Keratinocyte (primary cell): ENCODE results near the gene COMMD7. TPM values are rescaled to one million over a fixed set of nuclear protein-coding genes. Genes with fewer than 3 reads are reported as not detected.

Experiments
- DNase-seq: peaks from one replicate; pipeline ENCODE4 v3.0.0-alpha.2; 2011; ENCODE audit warnings: low read depth, missing footprints, low spot score
- FAIRE-seq: peaks from 2 replicates; lab custom pipeline; 2011; peaks lifted over from hg19 to GRCh38; lab: Jason Lieb, UNC
- H2AFZ ChIP-seq: 2 replicates; pipeline ENCODE4 v1.6.0; 2012; ENCODE audit warnings: low read length, control low read depth, inconsistent platforms; ENCODE audit not compliant: control insufficient read depth
- H3K27ac ChIP-seq: 2 replicates; pipeline ENCODE4 v1.5.1; 2011; ENCODE audit warnings: low read length; ENCODE audit not compliant: control insufficient read depth, insufficient read depth
- H3K27me3 ChIP-seq: 3 replicates; pipeline ENCODE4 v1.6.0; 2011; ENCODE audit warnings: low read length; ENCODE audit not compliant: control insufficient read depth, insufficient read depth; ENCODE audit errors: extremely low read depth
- H3K36me3 ChIP-seq, 2 experiments: 2 replicates in 1 of 2; 3 replicates in 1 of 2; pipeline ENCODE4 v1.5.1; 2011; ENCODE audit warnings: low read length in 2 of 2, mild to moderate bottlenecking in 1 of 2; ENCODE audit not compliant: control insufficient read depth in 2 of 2, insufficient read depth in 2 of 2; ENCODE audit errors: extremely low read depth in 1 of 2
- H3K4me1 ChIP-seq: 3 replicates; pipeline ENCODE4 v1.5.1; 2011; ENCODE audit warnings: low read length; ENCODE audit not compliant: control insufficient read depth, insufficient read depth; ENCODE audit errors: extremely low read depth
- H3K4me2 ChIP-seq: 3 replicates; pipeline ENCODE4 v1.6.0; 2011; ENCODE audit warnings: low read depth, low read length; ENCODE audit not compliant: control insufficient read depth, insufficient read depth; ENCODE audit errors: extremely low read depth
- H3K4me3 ChIP-seq, 3 experiments: fragments of 200-600 bp in 1 of 3; sonication (generic) in 1 of 3; 2 replicates in 2 of 3; 3 replicates in 1 of 3; pipeline ENCODE4 v1.5.1; 2011 to 2016; ENCODE audit warnings: low read length in 3 of 3, mild to moderate bottlenecking in 3 of 3, control low read depth in 2 of 3, inconsistent platforms in 1 of 3, low read depth in 1 of 3, mixed read lengths in 1 of 3, mixed run types in 1 of 3, moderate library complexity in 1 of 3; ENCODE audit not compliant: control insufficient read depth in 2 of 3, insufficient read depth in 2 of 3; ENCODE audit errors: extremely low read depth in 1 of 3
- H3K79me2 ChIP-seq: 2 replicates; pipeline ENCODE4 v1.6.0; 2012; ENCODE audit warnings: low read length; ENCODE audit not compliant: control insufficient read depth, insufficient read depth
- H3K9ac ChIP-seq: 3 replicates; pipeline ENCODE4 v1.6.0; 2011; ENCODE audit warnings: low read length; ENCODE audit not compliant: control insufficient read depth, insufficient read depth; ENCODE audit errors: extremely low read depth
- H3K9me1 ChIP-seq: 3 replicates; pipeline ENCODE4 v1.6.0; 2011; ENCODE audit warnings: low read length; ENCODE audit not compliant: control insufficient read depth, insufficient read depth; ENCODE audit errors: extremely low read depth
- H3K9me3 ChIP-seq: 2 replicates; pipeline ENCODE4 v1.5.1; 2012; ENCODE audit warnings: low read depth, low read length; ENCODE audit not compliant: control insufficient read depth
- H4K20me1 ChIP-seq: 3 replicates; pipeline ENCODE4 v1.6.0; 2011; ENCODE audit warnings: low read length; ENCODE audit not compliant: control insufficient read depth, insufficient read depth; ENCODE audit errors: extremely low read depth
- CTCF ChIP-seq, 3 experiments: IDR thresholded peaks in 1 of 3; conservative IDR thresholded peaks in 1 of 3; optimal IDR thresholded peaks in 1 of 3; 2 replicates in 2 of 3; 3 replicates in 1 of 3; pipeline versions ENCODE3 to v1.5.1; 2011; ENCODE audit warnings: low read length in 3 of 3, mild to moderate bottlenecking in 3 of 3, moderate library complexity in 2 of 3, control low read depth in 1 of 3, inconsistent platforms in 1 of 3; ENCODE audit not compliant: insufficient read depth in 2 of 3; ENCODE audit errors: extremely low read depth in 1 of 3
- EZH2 ChIP-seq: IDR thresholded peaks from one replicate; pipeline ENCODE4 v1.6.1; 2012; ENCODE audit warnings: inconsistent platforms, mild to moderate bottlenecking, low read length, moderate library complexity
- dilution Hi-C: fragments of 300-500 bp; cut with MboI; formaldehyde crosslinking; loops from one replicate; pipeline ENCODE4 v1.7.0; 2020; ENCODE audit warnings: low sequenced_read_pairs; ENCODE audit not compliant: extremely low pct_ligation_motif_present
- polyA plus RNA-seq, 5 experiments: library from polyadenylated mRNA; depleted of rRNA in 3 of 5; stranded (reverse) in 3 of 5; stranded (forward) in 1 of 5; unstranded in 1 of 5; fragments of >200 nt; gene quantifications; 1 replicate in 1 of 5; 2 replicates in 3 of 5; 3 replicates in 1 of 5; pipeline versions ENCODE4 v1.2.1 to v1.2.3, GENCODE V29; 2011 to 2012; ENCODE audit warnings: missing spikeins in 2 of 5, low read depth in 1 of 5, low replicate concordance in 1 of 5

Gene COMMD7
- polyA plus RNA-seq, 1 donor (not counting 4 experiments of a cell fraction or from before 2014, with no cell fraction given): 39.9 TPM

GRCh38 chr20:32775336-32775991 is 32.2 kb upstream of the COMMD7 start:
- no peaks in the 10 kb centered on the region for H3K9me3 ChIP-seq
- H3K27ac ChIP-seq: peak overlapping the region; percentile 26
- TF ChIP-seq CTCF (optimal IDR thresholded peaks at IDR 0.05 in 1 of 3, IDR thresholded peaks at IDR 0.05 in 1 of 3, conservative IDR thresholded peaks at IDR 0.05 in 1 of 3; ENCODE audit: extremely low read depth in 1 of 3, insufficient read depth in 2 of 3, low read length in 3 of 3) (no peak), EZH2 (no peak)
- DNase-seq (no peak), FAIRE-seq (peak; percentile 74)
- no peak overlapping the region for H3K4me3 ChIP-seq
- no peaks in the 10 kb centered on the region for H4K20me1 ChIP-seq
- no peaks in the 10 kb centered on the region for H3K79me2 ChIP-seq
- peaks cover 26% of the 10 kb centered on the region for H3K4me1 ChIP-seq
- dilution Hi-C loops: no loop called here
- H3K9me1 ChIP-seq: peaks cover 3% of the 10 kb centered on the region
- H3K4me2 ChIP-seq: peak overlapping the region; percentile 33
- H3K36me3 ChIP-seq: no peaks in the 10 kb centered on the region
- H3K27me3 ChIP-seq: no peaks in the 10 kb centered on the region
- no peak overlapping the region for H2AFZ ChIP-seq
- no peak overlapping the region for H3K9ac ChIP-seq

GRCh38 chr20:32773855-32774254 is 30.6 kb upstream of the COMMD7 start:
- no peak overlapping the region for H3K27ac ChIP-seq
- no peak overlapping the region for H3K9ac ChIP-seq
- H3K27me3 ChIP-seq: no peaks in the 10 kb centered on the region
- dilution Hi-C loops: no loop called here
- DNase-seq (no peak), FAIRE-seq (no peak)
- no peaks in the 10 kb centered on the region for H3K79me2 ChIP-seq
- no peak overlapping the region for H3K4me2 ChIP-seq
- no peaks in the 10 kb centered on the region for H3K36me3 ChIP-seq
- H4K20me1 ChIP-seq: no peaks in the 10 kb centered on the region
- TF ChIP-seq EZH2 (no peak), CTCF (optimal IDR thresholded peaks at IDR 0.05 in 1 of 3, IDR thresholded peaks at IDR 0.05 in 1 of 3, conservative IDR thresholded peaks at IDR 0.05 in 1 of 3; ENCODE audit: extremely low read depth in 1 of 3, insufficient read depth in 2 of 3, low read length in 3 of 3) (no peak)
- H3K9me3 ChIP-seq: no peaks in the 10 kb centered on the region
- peaks cover 3% of the 10 kb centered on the region for H3K9me1 ChIP-seq
- H3K4me1 ChIP-seq: peaks cover 26% of the 10 kb centered on the region
- no peak overlapping the region for H3K4me3 ChIP-seq
- no peak overlapping the region for H2AFZ ChIP-seq
